Effector CD4-positive, alpha-beta T cell (primary cell): ENCODE results near the gene STRN.
"Not testable (repeated sequence)": the region's sequence is repeated elsewhere in the genome, so short reads cannot be mapped to it uniquely, and the experiment has no call there.

Source experiments
- DNase-seq: peaks from one replicate; pipeline ENCODE4 v3.0.0-alpha.2; 2020
- total RNA-seq: gene quantifications from one replicate; lab custom pipeline; 2026; lab: John Stamatoyannopoulos, UW

Gene STRN
- 75.6 reads per million, percentile 77 among the genes with 10 or more reads in this experiment for total RNA-seq

- peak; percentile 96 for DNase-seq
Observed at GRCh38 chr2:36966370-36967235, at the start of gene STRN. TSS of gene STRN (minus strand) at chr2:36966536. CDS start at chr2:36966463, 73 bp downstream.

- DNase-seq: no peak
Observed at GRCh38 chr2:37013315-37013641, 46.9 kb upstream of the STRN start.

GRCh38 chr2:37011130-37011529 lies 44.8 kb upstream of the STRN start:
- no peak for DNase-seq

GRCh38 chr2:37005118-37005868 lies 39.0 kb upstream of the STRN start:
- no peak for DNase-seq

GRCh38 chr2:37000988-37001556 lies 34.7 kb upstream of the STRN start:
- no peak for DNase-seq

- DNase-seq: no peak
Observed at GRCh38 chr2:37000318-37000717, 34.0 kb upstream of the STRN start.

- not testable (repeated sequence) for DNase-seq
Observed at GRCh38 chr2:36999416-36999815, 33.1 kb upstream of the STRN start.

- DNase-seq: no peak
Observed at GRCh38 chr2:36993841-36994620, 27.7 kb upstream of the STRN start.

- DNase-seq: no peak
Observed at GRCh38 chr2:36988008-36988407, 21.7 kb upstream of the STRN start.

GRCh38 chr2:36982467-36982866 lies 16.1 kb upstream of the STRN start:
- DNase-seq: no peak

GRCh38 chr2:36981911-36982310 lies 15.6 kb upstream of the STRN start:
- DNase-seq: no peak

GRCh38 chr2:36979007-36979406 lies 12.7 kb upstream of the STRN start:
- not testable (repeated sequence) for DNase-seq

- no peak for DNase-seq
Observed at GRCh38 chr2:36976065-36976464, 9.7 kb upstream of the STRN start.

- DNase-seq: no peak
Observed at GRCh38 chr2:36975306-36975705, 9.0 kb upstream of the STRN start.

- no peak for DNase-seq
Observed at GRCh38 chr2:36973320-36973719, 7.0 kb upstream of the STRN start.

GRCh38 chr2:36971990-36972389 lies 5.7 kb upstream of the STRN start:
- DNase-seq: no peak

- DNase-seq: no peak
Observed at GRCh38 chr2:36967236-36967876, 1.0 kb upstream of the STRN start.

GRCh38 chr2:36965751-36966369 lies 476 bp downstream of the STRN start:
- peak; percentile 15 for DNase-seq

GRCh38 chr2:36965206-36965605 lies 1.1 kb downstream of the STRN start:
- DNase-seq: no peak

- no peak for DNase-seq
Observed at GRCh38 chr2:36964496-36965058, 1.8 kb downstream of the STRN start.

- DNase-seq: no peak
Observed at GRCh38 chr2:36963734-36964133, 2.6 kb downstream of the STRN start.
